Mucosa of gallbladder (tissue), 1 donor: ENCODE data around the gene FAM76A. TPM values are rescaled to one million over a fixed set of nuclear protein-coding genes. Genes with fewer than 3 reads are reported as not detected.
A peak's percentile ranks its signal among the peaks of the same experiment; 100 is the strongest.
"Not testable (repeated sequence)": the region's sequence is repeated elsewhere in the genome, so short reads cannot be mapped to it uniquely, and the experiment has no call there.

Experiments
- DNase-seq: peaks from one replicate; pipeline ENCODE4 v3.0.0-alpha.2; 2020; ENCODE audit warnings: low spot score
- total RNA-seq: library from RNA; stranded (reverse); gene quantifications from one replicate; pipeline ENCODE4 v1.2.1, GENCODE V29; 2021
- donor health status: DM: no; HTN: no; CAD: no.

FAM76A gene
- total RNA-seq, 1 donor from 2014 or later, result 16.8 TPM

DNA sequence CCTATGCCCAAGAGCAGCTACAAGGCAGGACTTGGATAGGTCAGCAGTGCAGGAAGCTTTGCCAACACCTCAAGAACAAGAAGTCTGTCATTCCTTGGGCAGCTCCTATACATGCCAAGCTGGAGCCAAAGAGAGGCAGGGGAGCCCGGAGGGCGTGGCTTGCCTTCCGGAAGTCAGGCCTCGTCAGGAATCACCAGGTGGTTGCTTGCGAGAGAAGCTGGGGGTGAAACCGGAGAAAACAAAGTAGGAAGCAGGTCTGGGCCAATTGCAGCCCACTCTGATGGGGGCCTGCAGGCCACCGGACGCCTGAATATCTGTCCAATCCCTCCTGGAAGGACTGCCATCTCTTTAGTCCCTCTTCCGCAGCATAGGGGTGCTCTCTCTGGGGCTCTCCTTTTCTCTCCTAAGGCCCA, 794 bp upstream of the FAM76A start:
- peak; percentile 55 for DNase-seq

DNA sequence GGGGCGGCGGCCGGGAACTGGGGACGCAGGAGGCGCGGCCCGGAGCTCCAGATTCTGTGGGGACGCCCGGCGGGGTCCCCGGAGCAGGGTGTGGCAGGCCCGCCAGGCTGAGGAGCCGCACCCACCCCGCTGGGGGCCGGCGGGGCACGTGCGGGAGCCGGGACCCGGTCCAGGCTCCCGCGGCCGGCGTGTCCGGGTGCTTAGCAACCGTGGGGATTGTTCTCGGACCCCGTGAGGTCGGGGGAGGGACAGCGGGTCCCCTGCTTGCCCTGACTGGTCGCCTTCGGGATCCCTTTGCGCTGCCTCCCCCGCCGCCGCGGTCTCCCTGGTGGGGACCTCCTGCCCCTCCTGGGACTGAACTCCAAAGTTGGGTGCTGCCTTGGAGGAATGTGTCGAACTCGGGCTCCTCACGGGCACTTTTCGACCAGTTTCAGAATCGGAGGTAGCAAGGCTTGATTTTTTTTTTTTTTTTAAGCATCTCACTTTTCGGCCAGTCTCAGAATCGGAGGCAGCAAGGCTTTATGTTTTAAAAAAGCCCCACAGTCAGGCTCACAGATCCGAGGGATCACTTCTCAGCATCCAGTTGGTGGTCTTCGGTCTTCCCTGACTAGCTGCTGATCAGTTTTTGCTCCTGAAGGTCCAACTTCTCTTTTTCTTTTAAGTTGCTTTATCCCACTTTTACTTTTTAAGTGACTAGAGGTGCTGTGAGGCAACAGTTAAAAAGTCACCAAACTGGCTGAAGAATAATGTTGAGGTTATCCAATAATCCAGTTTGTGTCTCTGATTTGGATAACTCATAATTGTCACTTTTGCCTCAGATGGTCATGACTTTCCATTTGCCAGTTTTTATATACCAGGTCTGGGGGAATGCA, 648 bp downstream of the FAM76A start:
- peak; percentile 37 for DNase-seq

DNA sequence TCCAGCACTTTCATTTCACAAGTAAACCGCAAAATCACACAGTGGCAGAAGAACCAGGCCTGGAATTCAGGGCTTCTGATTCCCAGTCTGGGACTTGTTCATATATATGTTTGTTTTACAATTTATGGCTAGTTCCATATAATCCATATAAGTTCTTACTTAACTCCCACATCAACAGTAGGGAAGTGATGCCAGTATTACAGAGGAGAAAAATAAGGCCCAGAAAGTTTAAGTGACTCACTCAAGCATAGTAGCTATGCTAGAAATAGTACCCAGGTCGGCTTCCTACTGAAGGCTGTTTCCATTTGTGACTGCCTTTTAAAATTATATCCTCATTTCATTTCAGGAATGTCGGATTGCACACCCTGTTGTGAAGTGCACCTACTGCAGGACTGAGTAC, 1.4 kb downstream of the FAM76A start:
- DNase-seq, result no peak

DNA sequence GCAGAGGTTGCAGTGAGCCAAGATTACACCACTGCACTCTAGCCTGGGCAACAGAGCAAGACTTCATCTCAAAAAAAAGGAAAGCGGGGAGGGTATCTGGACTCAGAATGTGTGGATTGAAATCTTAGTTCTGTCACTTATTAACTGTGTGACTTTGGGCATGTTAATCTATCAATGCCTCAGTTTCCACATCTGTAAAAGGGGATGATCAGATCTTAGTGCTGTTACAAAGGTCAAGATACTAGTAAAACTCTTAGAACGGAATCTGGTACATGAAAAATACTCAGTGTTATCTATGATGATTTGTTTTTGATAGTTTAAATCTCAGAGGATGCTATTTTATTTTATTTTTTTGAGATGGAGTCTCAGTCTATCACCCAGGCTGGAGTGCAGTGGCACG, 10.5 kb downstream of the FAM76A start:
- no peak for DNase-seq

DNA sequence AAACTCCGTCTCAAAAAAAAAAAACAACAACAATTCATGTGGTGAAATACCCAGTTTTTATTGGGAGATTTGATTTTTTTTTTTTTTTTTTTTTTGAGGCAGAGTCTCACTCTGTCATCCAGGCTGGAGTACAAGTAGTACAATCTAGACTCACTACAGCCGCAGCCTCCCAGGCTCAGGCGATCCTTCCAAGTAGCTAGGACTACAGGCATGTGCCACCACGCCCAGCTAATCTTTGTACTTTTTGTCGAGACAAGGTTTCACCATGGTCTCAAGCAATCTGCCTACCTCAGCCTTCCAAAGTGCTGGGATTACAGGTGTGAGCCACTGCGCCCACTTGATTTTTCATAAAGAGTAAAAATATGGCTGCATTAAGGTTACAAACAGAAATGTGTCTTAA, 15.4 kb downstream of the FAM76A start:
- DNase-seq, result no peak

DNA sequence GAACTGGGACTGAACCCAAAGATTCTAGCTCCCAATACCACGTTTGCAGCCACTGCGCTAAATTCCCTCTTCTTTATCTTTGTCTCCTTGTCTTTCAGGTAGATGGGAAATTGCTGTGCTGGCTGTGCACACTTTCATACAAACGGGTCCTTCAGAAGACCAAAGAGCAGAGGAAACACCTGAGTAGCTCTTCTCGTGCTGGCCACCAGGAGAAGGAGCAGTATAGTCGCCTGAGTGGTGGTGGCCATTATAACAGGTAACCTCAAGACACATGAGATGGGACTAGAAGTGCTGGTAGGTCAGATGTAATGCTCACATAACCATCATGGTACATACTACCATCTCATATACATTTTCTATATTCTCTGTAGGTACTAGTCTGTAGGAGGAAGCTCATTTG, 18.8 kb downstream of the FAM76A start:
- DNase-seq, result no peak

DNA sequence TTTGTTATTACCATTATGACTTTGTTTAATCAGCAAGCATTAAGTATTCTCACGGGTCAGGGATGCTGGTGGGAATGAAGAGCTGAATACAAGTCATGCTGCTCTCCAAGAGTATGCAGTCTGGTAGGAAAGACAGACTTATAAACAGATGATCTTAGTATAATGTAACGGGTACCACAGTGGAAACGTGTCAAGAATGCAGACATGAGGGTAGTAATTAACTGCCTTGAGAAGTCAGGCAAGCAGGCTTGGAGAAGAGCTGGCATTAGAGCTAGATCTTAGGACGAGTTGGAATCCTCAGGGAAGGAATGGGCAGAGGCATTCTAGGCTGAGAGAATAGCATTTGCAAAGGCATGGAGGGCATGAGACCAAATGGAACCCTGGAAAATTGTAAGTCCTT, 19.7 kb downstream of the FAM76A start:
- DNase-seq, result no peak

DNA sequence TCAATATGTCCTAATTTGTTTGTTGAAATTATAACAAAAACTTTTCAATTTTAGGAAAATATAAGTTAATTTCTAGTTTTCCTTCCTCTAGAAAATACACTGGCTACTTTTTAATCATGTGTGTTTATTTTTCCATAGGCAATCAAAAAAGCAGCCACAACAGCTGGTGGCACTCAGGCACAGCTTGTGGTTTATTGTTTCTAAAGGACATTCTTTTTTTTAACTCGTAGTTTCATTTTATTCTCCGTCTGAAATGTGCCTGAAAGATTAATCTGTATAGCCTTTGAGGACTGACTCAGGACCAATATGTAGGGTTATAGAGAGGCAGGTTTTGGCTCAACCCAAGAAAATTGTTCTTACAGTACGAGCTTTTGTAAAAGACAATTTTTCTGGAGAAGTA, 26.6 kb downstream of the FAM76A start:
- DNase-seq, result no peak

DNA sequence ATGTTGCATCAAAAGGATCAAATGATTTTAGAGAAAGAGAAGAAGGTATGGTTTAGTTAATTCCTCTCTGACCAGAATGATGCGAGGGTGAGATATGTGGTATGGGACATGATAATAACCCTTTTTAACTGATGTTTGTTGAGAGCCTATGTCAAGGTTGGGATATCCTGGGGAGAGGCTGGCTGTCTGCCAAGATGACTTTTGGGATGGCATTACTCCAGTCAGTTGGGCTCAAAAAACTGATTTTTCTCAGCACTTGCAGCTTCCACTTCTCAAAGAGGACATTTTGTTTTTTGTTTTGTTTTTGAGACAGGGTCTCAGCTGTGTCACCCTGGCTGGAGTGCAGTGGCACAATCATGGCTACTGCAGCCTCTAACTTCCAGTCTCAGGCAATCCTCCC, 29.5 kb downstream of the FAM76A start:
- DNase-seq, result no peak

DNA sequence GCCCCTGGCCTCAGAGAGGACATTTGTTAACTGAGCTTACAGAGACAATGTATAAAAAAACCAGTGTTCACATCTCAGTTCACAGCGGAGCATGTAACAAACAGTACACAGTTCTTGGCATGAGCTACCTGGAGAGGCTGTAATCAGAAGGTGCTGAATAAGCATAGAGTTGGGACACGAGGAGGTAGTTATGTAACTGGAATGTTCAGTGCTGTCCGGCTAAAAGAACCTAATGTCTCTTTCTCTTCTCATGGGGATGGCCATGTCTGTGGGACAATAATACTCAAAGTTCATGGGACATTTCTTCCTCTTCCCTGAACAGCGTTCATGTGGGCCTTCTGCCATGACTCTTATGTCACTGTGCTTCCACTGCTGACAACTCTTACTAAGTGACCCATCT, 30.1 kb downstream of the FAM76A start:
- no peak for DNase-seq

DNA sequence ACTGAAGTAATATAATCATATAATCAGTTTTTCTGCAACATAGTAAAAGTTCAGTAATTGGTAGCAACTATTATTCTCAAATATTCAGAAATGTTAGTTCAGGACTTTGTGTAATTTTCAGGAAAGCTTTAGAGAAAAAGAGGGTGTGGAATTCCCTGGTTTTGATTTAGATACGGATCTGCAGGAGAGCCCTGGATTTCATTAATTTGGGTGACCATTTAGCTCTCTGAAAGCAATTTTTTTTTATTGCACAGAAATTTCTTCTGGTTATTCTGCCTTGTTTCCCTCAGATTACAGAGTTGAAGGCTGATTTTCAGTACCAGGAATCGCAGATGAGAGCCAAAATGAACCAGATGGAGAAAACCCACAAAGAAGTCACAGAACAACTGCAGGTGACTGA, 33.5 kb downstream of the FAM76A start:
- no peak for DNase-seq

DNA sequence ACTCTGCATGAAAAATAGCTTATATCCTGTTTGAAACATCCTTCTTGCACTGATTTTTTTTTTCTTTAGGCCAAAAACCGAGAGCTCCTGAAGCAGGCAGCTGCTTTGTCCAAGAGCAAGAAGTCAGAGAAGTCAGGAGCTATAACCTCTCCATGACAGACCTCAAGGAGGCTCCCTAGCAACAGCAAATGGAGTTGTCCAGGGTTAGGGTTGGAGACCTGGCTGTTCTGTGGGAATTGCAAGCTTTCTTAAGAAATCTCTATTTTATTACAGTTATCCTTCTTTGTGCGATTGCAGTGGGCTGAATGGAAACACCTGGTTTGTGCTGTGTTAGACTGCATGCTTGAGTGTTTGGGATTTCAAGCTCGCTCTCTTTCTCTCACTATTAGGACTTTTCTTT, 34.7 kb downstream of the FAM76A start:
- DNase-seq, result no peak

DNA sequence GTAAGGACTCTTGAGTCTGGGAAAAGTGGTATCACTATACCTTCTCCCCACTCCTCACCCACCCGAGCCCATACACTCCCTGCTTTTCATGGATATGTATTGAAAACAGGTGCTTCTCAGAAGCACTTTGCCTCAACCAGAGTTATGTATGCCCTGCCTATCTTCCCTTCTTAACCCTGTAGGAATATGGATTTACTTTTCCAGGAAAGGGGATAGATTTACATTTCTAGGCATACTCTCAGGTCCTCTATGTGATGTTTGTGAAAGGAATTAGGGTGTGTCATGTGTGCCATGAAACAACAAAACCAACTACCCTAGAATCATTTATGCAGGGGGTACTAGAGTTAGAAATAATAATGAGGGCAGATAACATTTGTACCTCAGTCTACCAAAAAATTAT, 36.3 kb downstream of the FAM76A start:
- no peak for DNase-seq

DNA sequence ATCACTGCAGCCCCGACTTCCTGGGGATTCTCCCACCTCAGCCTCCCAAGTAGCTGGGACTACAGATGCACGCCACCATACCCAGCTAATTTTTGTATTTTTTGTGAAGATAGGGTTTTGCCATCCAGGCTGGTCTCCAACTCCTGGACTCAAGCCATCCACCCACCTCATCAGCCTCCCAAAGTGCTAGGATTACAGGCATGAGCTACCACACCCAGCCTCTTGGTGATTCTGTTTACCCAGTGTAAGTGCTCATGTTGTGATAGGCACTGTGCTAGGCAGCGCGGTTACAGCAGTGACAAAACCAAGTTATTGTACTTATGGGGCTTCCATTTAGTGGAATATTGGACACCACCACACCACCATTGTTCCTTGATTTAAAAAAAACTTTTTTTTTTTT, 37.6 kb downstream of the FAM76A start:
- DNase-seq, result no peak

DNA sequence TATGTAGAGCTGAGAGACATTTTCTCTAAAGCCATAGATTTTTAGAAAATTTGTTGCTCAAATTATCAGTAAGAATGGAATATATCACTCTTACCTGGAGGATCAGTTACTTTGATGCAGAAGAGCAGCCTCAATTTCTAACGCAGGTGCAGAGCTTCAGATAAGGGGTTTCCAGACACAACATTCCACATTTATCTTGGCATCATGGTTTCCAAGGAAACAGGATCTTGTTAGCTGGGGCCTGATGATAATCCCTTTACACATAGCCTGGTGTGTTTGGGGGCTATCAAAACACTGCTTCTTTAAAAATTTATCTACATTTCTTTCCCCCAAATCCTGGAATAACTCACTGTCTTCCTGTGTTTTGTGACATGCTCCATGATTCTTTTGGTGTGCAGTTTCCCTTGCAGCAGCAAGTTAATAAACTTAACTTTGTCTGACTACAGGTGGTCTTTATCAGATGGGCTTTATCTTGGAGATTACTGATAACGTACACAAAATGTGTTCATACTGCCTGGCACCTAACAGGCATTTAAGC, 44.6 kb downstream of the FAM76A start:
- DNase-seq, result no peak

DNA sequence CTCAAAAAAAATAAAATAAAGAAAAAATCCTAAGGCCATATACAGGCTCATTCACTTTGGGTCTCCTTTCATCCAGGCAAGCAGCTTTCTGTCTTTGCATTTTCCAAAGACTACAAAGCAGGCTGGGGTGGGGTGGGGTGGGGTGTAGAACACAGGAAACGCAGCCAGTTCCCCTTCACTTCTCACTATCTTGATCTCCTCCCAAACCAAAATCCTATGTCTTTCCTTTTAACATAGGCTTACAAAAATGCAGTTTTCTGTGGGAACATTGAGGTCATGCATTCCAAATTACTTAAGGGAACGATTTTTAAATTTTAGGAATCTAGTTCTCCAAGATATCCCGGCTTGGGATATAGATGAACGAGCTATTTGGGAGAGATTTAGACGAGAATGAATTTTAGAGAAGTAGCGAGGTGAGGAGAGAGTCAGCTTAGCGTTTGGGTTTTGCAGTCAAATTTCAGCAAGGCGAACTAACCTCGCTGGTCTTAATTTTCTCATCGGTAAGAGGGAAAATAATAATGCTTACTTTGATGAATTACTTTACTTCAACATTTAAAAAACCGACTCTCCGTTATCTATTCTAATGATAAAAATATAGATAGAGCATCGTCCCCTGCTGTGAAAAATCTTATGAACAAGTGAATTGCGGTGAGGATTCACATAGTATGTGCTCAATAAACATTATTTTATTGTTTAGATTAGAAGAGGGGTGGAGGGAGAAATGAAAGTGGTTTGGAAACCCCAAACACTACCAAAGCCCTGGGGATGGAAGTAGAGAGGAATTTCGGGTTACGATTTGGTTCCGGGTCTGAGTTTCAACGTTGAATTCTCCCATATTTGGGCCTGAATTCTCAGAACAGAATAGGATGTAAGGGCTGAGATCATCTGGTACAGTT, 46.5 kb downstream of the FAM76A start:
- no peak for DNase-seq

DNA sequence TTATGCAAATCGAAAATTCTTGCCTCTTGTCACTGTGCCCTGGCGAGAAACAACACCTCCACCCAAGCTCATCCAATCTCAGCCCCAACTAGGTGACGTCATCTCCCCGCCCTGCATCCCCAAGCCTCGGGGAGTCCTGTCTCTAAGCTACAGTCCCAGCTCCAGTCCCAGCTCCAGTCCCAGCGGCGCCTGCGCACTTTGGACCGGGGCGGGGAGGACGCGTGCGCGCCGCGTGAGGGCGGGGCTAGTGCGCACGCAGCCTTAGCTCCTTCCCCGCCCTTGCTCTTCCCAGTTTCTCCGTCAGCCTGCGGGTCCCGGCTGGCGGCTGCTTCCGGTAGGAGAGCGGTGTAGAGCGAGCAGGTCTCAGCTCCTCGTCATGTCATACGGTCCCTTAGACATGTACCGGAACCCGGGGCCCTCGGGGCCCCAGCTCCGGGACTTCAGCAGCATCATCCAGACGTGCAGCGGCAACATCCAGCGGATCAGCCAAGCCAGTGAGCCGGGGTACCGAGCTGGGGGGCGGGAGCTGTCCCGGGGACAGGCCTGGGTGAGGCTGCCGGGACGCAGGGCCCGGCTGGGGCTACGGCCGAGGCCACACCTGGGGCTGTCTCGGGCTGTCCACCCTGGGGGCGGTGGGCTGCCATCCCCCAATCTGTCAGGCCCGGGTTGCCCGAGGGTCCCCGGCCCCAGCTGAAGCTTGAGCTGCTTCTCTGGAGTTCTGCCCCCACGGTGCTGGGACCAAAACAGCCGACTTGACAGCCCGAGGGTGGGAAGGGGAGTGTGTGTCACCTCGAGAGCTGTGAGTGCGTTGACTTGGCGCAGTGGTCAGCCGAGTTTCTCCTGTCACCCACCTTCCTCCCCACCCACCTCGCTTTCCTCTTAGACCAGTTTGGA, 47.4 kb downstream of the FAM76A start, which contains the start of gene STX12:
TSS of gene STX12 (plus strand) at position 288 of the 894 bp plus-strand sequence. CDS start at position 377, 89 bp downstream.
- peak; percentile 99 for DNase-seq

DNA sequence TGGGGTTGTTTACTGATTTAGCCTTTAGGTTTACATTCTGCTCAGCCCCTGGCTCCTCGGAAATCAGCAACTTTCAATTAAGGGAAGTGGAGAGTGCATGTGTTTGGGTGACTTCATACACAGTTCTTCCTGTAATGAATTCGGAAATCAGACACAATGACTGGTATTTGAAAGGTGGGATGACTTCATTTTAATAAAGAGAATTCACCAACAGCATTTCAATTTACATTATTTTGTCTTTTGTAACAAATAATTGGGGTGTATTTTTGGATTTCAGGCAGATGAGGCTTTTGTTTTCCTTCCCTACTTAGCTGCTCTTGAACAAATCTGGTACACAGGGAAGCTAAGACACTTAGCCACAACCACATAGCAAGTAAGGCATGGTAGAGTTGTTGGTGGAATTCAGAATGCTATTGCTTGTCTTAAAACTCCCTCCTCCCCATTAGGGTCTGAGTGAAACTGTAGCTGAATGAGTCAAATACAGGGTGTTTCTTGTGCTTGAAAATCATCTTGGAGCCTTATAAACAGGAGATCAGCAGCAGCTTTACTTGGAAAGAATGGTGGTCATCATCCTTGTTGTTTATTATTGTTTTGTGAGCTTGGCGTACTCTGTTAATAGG, 48.2 kb downstream of the FAM76A start:
- no peak for DNase-seq

DNA sequence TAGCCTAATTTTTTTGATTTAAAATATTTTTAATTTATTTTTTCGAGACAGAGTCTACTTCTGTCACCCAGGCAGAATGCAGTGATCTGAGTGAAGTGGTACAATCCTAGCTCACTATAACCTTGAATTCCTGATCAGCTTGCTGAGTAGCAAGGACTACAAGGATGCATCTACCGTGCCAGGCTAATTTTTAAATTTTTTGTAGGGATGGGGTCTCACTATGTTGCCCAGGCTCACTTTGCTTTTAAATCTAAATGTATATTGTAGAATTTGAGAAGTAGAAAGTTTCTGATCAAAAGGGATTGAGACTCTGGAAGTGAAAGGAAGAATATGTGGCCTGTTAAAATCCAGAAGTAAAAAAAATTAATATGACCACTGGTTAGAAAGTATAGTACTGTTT, 48.9 kb downstream of the FAM76A start:
- DNase-seq, result no peak

DNA sequence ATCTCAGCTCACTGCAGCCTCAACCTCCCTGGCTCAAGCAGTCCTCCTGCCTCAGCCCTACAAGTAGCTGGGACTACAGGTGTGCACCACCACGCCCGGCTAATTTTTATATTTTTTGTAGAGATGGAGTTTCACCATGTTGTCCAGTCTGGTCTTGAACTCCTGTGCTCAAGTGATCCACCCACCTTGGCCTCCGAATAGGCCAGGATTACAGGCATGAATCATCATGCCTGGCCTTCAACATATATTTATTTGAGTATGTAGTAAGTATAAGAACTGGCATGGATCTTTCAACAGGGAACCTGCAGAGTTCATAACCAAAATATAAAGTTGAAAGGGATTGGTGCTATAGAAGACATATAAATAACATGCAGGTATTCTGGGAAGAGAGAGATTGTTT, 49.6 kb downstream of the FAM76A start:
- not testable (repeated sequence) for DNase-seq

DNA sequence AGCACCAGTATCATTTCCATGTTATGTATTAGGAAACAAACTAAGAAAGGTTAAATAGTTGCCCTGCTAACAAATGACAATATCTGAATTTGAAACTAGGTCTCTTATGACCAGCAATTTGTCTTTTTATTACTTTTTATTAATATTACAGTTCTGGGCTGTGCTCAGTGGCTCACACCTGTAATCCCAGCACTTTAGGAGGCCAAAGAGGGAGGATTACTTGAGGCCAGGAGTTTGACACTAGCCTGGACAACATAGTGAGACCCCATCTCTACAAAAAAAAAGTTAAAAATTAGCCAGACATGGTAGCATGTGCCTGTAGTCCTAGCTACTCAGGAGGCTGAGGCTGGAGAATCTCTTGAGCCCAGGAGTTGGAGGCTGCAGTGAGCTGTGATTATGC, 50.5 kb downstream of the FAM76A start:
- DNase-seq, result not testable (repeated sequence)
